Lung (tissue), 12 donors: ENCODE data around the gene LRRC8D. TPM values are rescaled to one million over a fixed set of nuclear protein-coding genes. Genes with fewer than 3 reads are reported as not detected.

Experiments used
- ATAC-seq: fragments of 200-7000 bp; cut with Tn5 transposase; one replicate; pipeline ENCODE4 v1.9.1; 2020; ENCODE audit warnings: moderate number of reproducible peaks; ENCODE audit not compliant: insufficient read depth, low FRiP score
- DNase-seq, 3 donors: peaks; one replicate each; pipeline ENCODE4 v3.0.0-alpha.2; 2013 to 2017
- H3K27ac ChIP-seq, 2 donors: one replicate each; pipeline ENCODE4 v1.5.1; 2013; ENCODE audit warnings: mild to moderate bottlenecking in 2 of 2, moderate library complexity in 2 of 2, control low read depth in 1 of 2, inconsistent platforms in 1 of 2, low read depth in 1 of 2, low read length in 1 of 2
- H3K27me3 ChIP-seq, 3 donors: one replicate each; pipeline ENCODE4 v1.5.1; 2013; ENCODE audit warnings: low read length in 2 of 3; ENCODE audit not compliant: control insufficient read depth in 3 of 3, insufficient read depth in 3 of 3
- H3K36me3 ChIP-seq, 4 donors: one replicate each; pipeline ENCODE4 v1.5.1; 2013; ENCODE audit warnings: low read length in 4 of 4, mild to moderate bottlenecking in 1 of 4, moderate library complexity in 1 of 4; ENCODE audit not compliant: control insufficient read depth in 4 of 4, insufficient read depth in 4 of 4
- H3K4me1 ChIP-seq, 5 donors: one replicate each; pipeline ENCODE4 v1.5.1; 2013; ENCODE audit warnings: low read length in 5 of 5, mild to moderate bottlenecking in 2 of 5, moderate library complexity in 1 of 5; ENCODE audit not compliant: control insufficient read depth in 5 of 5, insufficient read depth in 5 of 5
- H3K4me3 ChIP-seq: one replicate; pipeline ENCODE4 v1.5.1; 2013; ENCODE audit warnings: mild to moderate bottlenecking, control low read depth, moderate library complexity
- H3K9ac ChIP-seq, 2 donors: one replicate each; pipeline ENCODE4 v1.5.1; 2013; ENCODE audit warnings: low read length in 2 of 2, control low read depth in 1 of 2; ENCODE audit not compliant: insufficient read depth in 1 of 2
- H3K9me3 ChIP-seq, 4 donors: one replicate each; pipeline ENCODE4 v1.5.1; 2013; ENCODE audit warnings: low read length in 3 of 4, mild to moderate bottlenecking in 1 of 4, moderate library complexity in 1 of 4; ENCODE audit not compliant: control insufficient read depth in 4 of 4, insufficient read depth in 3 of 4
- WGBS, 2 donors: extraction: QIAGEN DNeasy Blood & Tissue Kit; methylation state at CpG; one replicate each; pipeline ENCODE4 v1.1.7; 2013; 5-methylcytosine and 5-hydroxymethylcytosine counted together
- polyA plus RNA-seq, 2 donors: library from polyadenylated mRNA; stranded (reverse); fragments of 200-250 nt; gene quantifications; one replicate each; pipeline ENCODE4 v1.2.1, GENCODE V29; 2013
- total RNA-seq, 2 donors: library from RNA; depleted of rRNA in 1 of 2; stranded (reverse); fragments of >200 nt in 1 of 2; gene quantifications; one replicate each; pipeline ENCODE4 v1.2.1, GENCODE V29; 2014 to 2021
- TF ChIP-seq, protein P1 (sequence below): IDR thresholded peaks from 2 replicates; pipeline ENCODE4 v1.5.1; 2012; ENCODE audit warnings: mild to moderate bottlenecking; ENCODE audit errors: control extremely low read depth, extremely low read depth
- donor health status: control.
- donor health status: control.
- donor health status: Bipolar disorder and iron deficiency.
- donor health status: healthy.
- donor health status: DM: yes; HTN: yes; CAD: no.

The LRRC8D gene
- total and polyA plus RNA-seq, 4 donors = 5.1 to 24.2 (median 11.3) TPM

GRCh38 chr1:89949991-89950624, 129.3 kb downstream of the LRRC8D start:
- H3K27ac ChIP-seq = no peak overlapping the region
- TF ChIP-seq, protein P1, sequence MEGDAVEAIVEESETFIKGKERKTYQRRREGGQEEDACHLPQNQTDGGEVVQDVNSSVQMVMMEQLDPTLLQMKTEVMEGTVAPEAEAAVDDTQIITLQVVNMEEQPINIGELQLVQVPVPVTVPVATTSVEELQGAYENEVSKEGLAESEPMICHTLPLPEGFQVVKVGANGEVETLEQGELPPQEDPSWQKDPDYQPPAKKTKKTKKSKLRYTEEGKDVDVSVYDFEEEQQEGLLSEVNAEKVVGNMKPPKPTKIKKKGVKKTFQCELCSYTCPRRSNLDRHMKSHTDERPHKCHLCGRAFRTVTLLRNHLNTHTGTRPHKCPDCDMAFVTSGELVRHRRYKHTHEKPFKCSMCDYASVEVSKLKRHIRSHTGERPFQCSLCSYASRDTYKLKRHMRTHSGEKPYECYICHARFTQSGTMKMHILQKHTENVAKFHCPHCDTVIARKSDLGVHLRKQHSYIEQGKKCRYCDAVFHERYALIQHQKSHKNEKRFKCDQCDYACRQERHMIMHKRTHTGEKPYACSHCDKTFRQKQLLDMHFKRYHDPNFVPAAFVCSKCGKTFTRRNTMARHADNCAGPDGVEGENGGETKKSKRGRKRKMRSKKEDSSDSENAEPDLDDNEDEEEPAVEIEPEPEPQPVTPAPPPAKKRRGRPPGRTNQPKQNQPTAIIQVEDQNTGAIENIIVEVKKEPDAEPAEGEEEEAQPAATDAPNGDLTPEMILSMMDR = no peak
- no peaks in the 10 kb centered on the region for H3K27me3 ChIP-seq

GRCh38 chr1:89950703-89951102, 129.9 kb downstream of the LRRC8D start:
- no peaks in the 10 kb centered on the region for H3K27me3 ChIP-seq
- no peaks in the 10 kb centered on the region for H3K36me3 ChIP-seq
- no peaks in the 10 kb centered on the region for H3K4me1 ChIP-seq
- H3K27ac ChIP-seq = no peak overlapping the region
- TF ChIP-seq, protein P1 = no peak
- WGBS, 2 donors = 90 to 94% methylated on average over 2 of the region's 2 CpGs
- no peak for DNase-seq
- no peak for ATAC-seq
- H3K4me3 ChIP-seq = no peak overlapping the region
- no peaks in the 10 kb centered on the region for H3K9me3 ChIP-seq
- H3K9ac ChIP-seq = no peak overlapping the region

More at GRCh38 chr1:89949991-89950624, 129.3 kb downstream of the LRRC8D start:
- Histone ChIP-seq H3K9me3 (no peaks in the 10 kb centered on the region), H3K4me3 (no peak overlapping the region), H3K36me3 (no peaks in the 10 kb centered on the region), H3K4me1 (no peaks in the 10 kb centered on the region), H3K9ac (no peak overlapping the region)
- ATAC-seq (no peak), DNase-seq (no peak)
- 22 to 65% methylated on average over 1 of the region's 1 CpG for WGBS, 2 donors

GRCh38 chr1:89951766-89952604, 131.2 kb downstream of the LRRC8D start:
- 94 to 95% methylated on average over 5 of the region's 5 CpGs for WGBS, 2 donors
- ATAC-seq = no peak
- H3K27ac ChIP-seq = no peak overlapping the region
- no peaks in the 10 kb centered on the region for H3K9me3 ChIP-seq
- H3K36me3 ChIP-seq = no peaks in the 10 kb centered on the region
- TF ChIP-seq, protein P1 = no peak
- no peak for DNase-seq
- H3K4me3 ChIP-seq = no peak overlapping the region
- H3K9ac ChIP-seq = no peak overlapping the region
- no peaks in the 10 kb centered on the region for H3K4me1 ChIP-seq
- no peaks in the 10 kb centered on the region for H3K27me3 ChIP-seq
